Measurements from ENCODE around the gene IGSF23.
"Not testable (repeated sequence)": the region's sequence is repeated elsewhere in the genome, so short reads cannot be mapped to it uniquely, and the experiment has no call there.

The IGSF23 gene

DNA sequence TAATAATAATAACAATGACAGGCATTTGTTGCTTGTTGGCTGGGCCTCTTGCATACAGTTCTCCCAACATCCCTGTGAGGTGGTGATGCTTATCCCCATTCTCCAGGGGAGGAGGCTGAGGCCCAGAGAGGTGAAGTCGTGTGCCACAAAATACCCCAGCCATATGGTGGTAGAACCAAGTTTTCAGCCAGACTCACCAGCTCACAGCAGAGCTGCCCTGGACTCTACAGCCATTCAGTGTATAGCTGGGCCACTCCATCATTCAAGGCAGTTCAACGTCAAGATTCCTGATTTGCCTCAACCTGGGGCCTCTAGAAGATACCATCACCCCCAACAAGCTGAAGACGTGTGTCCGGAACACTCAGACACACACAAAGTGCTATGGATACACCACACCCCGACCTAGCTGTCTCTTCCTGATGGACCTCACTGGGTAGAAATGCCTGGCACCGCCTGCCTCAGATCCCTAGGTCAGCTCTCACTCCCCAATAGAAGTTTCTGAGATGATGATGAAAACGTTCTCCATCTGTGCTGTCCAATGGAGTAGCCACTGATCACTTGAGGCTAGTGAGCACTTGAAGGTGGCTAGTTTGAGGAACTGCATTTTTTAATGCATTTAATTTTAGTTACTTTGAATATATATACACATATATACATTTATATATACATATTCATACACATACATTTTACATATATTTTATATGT, 53.6 kb downstream of the IGSF23 start:
- DNase-seq (ENCODE audit: low spot score) = no peak

DNA sequence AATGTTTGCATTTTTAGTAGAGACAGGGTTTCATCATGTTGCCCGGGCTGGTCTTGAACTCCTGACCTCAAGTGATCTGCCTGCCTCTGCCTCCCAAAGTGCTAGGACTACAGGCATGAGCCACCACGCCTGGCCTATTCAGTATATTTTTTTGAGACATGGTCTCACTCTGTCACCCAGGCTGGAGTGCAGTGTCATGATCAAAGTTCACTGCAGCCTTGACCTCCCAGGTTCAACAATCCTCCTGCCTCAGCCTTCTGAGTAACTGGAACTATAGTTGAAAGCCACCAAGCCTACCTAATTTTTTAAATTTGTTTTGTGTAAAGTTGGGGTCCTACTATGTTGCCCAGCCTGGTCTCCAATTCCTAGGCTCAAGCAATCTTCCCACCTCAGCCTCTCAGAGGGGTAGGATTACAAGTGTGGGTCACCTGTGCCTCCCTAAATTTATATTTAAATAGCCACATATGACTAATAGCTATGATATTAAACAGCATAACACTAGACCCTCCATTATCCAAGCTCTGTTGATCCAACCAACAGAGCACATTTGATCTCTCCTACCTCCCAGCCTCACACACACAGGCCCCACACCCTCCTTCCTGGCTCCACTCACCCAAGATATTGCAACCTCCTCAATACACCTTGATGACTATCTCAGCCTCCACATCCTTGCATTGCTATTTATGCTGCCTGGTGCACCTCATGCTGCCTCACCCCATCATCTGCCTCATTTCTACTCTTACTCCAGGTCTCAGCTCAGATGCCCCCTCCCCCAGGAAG, 55.8 kb downstream of the IGSF23 start:
- DNase-seq (ENCODE audit: low spot score) = no peak

DNA sequence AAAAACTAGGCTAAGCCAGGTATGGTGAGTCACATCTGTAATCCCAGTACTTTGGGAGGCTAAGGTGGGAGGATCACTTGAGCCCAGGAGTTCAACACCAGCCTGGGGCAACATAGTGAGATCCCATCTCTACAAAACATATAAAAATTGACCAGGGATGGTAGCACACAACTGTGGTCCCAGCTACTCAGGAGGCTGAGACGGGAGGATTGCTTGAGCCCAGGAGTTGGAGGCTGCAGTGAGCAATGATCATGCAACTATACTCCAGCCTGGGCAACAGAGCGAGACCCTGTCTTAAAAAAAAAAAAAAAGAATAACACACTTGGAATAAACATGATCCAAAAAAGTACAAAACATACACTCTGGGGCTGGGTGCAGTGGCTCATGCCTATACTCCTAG, 56.7 kb downstream of the IGSF23 start:
- not testable (repeated sequence) for DNase-seq (ENCODE audit: low spot score)

DNA sequence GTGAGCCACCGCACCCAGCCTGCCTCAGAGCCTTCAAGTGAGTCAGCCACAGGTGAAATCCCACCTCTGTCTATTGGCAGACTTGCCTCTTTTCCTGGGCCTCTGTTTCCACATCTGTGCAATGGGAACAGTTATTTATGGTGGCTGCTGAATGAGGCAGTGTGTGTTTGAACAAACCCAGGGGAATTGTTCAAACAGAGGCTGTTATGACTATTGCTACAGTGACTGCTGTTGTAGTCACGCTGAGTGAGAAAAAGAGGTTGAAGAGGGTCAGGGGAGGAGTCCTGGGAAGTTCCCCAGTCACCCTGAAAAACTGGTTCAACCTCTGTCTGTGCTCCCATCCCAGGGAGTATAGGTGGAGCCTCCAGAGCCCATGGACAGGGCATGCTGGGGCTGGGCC, 58.0 kb downstream of the IGSF23 start, which contains the start of gene CEACAM19:
CEACAM19 (plus strand) TSS at position 83 of the 400 bp plus-strand sequence. CDS start 450 bp downstream, outside the sequence.
- DNase-seq (ENCODE audit: low spot score) = no peak

DNA sequence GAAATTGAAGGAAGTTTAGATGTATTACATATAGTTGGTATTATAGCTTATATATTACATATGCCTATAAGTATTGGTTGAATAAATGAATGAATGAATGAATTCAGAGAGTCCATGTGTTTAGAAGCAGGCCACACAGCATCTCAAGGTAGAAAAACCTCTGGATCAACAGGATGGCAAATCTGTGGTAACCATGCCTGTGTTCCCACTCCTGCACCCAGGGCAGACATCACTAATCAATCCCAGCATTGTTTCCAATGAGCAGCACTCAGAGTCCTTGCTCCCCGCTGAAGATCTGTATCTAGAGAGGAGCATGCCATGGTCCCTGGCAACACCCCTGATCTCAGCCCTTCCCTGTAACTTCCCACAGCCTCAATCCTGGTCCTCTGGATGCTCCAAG, 58.9 kb downstream of the IGSF23 start:
- no peak for DNase-seq (ENCODE audit: low spot score)

DNA sequence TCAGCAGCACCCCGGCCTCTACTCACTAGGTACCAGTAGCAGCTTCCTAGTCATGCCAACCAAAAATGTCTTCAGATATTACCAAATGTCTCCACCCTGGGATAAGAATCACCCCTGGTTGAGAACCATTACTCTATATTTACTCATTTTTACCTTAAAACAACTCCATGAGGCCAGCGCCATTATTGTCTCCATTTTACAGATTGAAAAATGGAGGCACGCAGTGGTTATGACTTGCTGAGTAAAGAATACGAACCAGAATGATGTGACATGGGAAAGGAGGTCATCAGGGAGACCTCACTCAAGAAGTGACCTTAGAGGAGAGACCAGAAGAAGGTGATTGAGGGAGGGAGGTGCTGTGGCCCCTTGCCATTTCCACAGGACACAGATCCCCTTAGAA, 60.1 kb downstream of the IGSF23 start:
- no peak for DNase-seq (ENCODE audit: low spot score)

DNA sequence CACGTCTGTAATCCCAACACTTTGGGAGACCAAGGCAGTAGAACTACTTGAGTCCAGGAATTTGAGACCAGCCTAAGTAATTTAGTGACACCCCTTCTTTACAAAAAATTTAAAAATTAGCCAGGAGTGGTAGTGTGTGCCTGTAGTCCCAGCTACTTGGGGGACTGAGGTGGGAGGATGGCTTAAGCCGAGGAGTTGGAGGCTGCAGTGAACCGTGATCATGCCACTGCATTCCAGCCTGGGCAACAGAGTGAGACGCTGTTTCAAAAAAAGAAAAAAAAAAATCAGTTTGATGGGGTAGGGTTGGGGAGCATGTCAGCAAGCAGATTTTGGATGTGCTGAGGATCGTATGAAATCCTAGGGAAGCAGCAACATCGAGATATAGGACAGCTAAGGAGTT, 62.2 kb downstream of the IGSF23 start:
- no peak for DNase-seq (ENCODE audit: low spot score)

DNA sequence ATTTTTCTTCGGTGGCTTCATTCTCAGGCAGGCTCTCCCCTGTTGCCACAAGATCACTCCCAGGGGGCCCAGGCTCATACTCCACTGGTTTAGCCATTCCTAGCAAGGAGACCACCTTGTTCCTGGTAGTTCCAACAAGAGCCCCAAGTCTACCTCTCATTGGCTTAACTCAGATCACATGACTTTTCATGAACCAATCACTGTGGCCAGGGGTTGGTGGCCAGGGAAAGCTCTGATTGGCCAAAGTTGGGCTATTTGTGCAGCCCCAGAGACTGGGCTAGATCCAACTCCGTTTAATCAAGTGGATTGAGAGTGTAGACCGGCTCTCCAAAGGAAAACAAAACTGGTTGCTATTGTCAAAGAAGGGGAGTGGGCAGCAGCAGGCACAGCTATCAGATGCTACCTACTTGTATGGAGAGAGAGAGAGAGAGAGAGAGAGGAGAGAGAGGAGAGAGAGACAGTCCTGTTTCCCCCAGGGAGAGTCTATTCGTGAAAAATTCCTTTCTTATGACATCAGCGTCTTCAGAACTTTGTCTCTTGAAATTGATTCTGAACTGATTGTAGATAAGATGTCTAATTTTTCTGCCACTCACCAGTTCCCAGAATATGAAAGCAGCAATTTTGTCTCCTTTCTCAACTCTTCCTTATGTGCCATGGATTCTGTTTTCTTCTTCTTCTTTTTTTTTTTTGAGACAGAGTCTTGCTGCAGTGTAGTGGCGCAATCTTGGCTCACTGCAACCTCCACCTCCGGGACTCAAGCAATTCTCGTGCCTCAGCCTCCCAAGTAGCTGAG, 63.9 kb downstream of the IGSF23 start:
- DNase-seq (ENCODE audit: low spot score) = peak; percentile 30

DNA sequence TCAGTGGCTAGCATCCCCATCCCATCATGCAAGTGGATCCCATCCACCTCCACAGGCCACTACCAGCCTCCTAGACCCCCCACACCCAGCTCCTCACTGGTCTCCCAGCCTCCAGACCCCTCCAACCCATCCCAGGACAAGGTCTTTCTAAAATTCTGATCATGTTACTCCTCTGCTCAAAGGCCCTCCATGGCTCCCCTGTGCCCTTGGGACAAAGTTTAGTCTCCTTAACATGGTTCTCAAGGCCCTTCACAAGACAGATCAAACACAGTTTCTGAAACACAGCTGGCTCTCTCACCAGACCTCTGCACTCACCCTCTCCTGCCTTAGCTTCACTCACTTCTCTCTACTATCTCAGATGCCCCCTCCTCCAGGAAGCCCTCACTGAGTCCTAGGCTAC, 67.2 kb downstream of the IGSF23 start:
- no peak for DNase-seq (ENCODE audit: low spot score)

DNA sequence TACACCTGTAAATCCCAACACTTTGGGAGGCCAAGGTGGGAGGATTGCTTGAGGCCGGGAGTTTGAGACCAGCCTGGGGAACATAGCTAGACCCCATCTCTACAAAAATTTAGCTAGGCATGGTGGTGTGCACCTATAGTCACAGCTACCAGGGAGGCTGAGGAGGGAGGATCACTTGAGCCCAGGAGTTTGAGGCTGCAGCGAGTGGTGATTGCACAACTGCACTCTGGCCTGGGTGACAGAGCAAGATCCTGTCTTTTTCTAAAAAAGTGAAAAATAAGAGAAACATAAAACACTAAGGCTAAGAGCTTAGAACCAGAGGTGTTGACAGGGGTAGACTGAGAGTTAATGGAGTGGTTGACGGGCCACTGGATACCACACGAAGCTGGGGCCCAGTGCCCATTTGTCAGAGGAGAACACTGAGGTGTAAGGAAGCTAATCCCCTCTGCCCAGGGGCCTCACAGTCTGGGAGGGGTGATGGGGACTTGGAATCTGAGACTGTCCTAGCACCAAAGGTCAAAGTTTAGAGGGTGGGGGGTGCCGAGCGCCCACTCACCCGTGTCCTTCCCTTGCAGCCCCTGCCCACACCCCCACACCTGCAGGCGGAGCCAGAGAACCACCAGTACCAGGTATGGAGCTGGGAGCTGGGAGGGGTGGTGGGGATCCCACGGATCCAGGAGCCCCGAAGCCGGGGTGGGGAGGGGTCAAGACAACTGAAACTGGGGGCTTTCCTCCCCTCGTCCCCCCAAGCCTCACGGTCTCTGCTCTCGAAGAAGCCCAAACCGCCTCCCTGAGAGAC, 68.8 kb downstream of the IGSF23 start:
- no peak for DNase-seq (ENCODE audit: low spot score)

DNA sequence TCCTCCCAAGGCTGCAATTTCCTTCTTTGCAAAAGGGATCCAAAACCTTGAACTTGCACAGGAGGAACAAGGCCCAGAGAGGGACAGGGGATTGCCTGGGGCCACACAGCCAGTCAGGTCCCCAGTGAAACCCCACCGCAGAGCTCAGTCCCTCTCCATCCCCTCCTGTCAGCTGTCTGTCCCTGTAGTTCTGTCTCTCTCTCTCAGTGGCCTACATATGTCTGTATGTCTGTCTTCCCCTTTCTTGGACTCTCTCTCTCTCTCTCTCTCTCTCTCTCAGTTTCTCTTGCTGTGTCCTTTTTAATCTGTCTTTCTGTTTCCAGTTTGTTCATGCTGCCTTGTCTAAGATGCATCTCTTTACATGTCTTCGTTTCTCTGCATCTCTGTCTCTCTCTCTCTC, 69.4 kb downstream of the IGSF23 start:
- no peak for DNase-seq (ENCODE audit: low spot score)

DNA sequence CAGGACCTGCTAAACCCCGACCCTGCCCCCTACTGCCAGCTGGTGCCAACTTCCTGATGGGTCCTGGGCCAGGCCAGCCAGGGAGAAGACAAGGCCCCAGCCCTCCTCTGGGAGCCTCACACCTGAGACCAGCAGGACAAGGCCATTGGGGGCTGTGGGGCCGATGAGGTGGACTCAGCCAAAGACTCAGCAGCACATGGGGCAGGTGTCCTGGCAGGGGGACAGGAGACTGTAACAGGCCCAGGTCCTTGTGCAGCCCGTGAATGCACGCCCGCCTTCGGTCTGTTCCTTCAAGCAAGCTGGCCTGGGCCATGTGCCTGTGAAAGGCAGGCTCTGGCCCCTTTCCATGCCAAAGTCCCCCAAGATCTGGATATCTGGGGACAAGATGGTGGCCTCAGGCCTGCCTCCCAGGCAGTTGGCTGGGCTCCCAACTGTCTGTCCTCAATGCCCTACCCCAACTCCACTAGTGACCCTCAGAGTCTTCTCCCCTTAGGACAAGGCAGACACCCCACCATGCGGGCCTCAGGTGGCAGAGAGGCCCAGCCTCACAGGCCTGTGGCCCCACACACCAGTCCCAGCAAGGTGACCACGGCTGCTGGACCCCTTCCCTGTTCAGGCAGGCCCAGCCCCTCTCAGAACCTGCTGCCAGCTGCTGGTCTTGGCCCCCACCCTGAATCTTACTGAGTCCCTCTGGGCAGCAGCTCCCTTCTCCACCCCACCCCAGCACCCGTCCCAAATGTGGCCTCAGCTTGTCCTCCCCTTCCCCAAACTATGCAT, 70.3 kb downstream of the IGSF23 start:
- no peak for DNase-seq (ENCODE audit: low spot score)

DNA sequence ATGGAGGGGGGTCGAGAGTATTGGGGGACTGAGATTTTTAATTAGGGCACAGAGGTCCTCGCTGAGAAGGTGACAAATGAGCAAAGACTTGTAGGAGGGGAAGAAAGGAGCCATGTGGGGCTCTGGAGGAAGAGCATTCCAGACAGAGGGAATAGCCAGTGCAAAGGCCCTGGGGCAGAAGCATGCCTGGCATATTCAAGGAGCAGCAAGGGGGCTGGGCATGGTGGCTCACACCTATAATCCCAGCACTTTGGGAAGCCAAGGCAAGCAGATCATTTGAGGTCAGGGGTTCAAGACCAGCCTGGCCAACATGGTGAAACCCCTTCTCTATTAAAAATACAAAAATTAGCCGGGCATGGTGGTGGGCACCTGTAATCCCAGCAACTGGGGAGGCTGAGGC, 71.0 kb downstream of the IGSF23 start:
- DNase-seq (ENCODE audit: low spot score) = not testable (repeated sequence)

DNA sequence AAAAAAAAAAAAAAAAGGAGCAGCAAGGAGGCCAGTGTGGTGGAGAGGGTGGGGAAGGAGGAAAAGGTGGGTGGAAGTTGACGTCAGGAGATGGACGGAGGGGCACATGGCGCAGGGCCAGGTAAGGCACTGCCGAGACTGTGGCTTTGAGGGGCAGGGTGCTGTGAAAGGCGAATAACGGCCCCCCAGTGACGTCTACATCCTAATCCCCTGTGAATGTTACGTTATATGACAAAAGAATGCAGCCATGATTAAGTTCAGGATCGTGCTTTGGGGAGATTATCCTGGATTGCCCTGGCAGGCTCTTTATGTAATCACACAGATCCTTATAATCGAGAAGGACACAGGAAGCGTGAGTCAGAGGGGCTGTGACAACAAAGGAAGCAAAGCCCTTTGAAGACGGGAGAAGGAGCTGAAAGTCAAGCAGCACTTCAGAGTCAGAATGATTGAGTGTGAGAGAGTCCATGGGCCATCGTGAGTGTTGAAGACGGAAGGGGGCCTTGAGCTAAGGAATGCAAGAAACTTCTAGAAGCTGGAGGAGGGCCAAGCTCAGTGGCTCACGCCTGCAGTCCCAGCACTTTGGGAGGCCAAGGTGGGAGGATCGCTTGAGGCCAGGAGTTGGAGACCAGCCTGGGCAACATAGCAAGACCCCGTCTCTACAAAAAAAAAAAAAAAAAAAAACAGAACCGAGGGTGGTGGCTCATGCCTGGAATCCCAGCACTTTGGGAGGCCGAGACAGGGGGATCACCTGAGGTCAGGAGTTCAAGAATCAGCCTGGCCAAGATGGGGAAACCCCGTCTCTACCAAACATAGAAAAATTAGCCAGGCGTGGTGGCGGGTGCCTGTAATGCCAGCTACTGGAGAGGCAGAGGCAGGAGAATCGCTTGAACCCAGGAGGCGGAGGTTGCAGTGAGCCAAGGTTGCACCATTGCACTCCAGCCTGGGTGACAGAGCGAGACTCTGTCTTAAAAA, 71.8 kb downstream of the IGSF23 start:
- peak; percentile 79 for DNase-seq (ENCODE audit: low spot score)

DNA sequence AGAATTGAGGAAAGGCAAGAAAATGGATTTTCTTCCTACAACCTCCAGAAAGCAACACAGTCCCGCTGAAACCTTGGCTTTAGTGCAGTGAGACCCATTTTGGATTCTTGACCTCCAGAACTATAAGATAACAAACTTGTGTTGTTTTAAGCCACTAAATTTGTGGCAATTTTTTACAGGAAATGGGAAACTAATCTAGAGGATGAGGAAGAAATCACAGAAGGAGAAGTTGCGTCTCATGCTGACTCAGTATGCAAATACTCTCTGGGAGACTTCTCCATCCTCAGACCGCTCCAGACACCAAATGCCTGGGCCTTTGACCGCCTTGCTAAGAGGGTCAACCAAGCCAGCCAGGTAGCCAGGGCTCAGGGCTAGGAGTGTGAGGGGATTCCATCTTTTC, 72.5 kb downstream of the IGSF23 start:
- DNase-seq (ENCODE audit: low spot score) = peak; percentile 17

Measured in AG08395 (cell line).